PC-3 (cell line): ENCODE results near the gene RGS2. TPM values are rescaled to one million over a fixed set of nuclear protein-coding genes. Genes with fewer than 3 reads are reported as not detected.

ENCODE experiments used
- ATAC-seq: fragments of 200-7000 bp; cut with Tn5 transposase; 2 replicates; pipeline ENCODE4 v1.9.1; 2020; ENCODE audit warnings: mild to moderate bottlenecking, moderate library complexity
- BruUV-seq: library from RNA; stranded (reverse); fragments of 400-500 nt; replicated peaks from 2 replicates; lab custom pipeline; 2021; lab: Mats Ljungman, UMichigan
- CTCF ChIA-PET: fragments of 300-600 bp; sonication (Branson Sonifier 250); formaldehyde crosslinking; loops from one replicate; lab custom pipeline; 2022; ENCODE audit warnings: antibody characterized with exemption; lab: Charles Lee
- POLR2A ChIA-PET: fragments of 300-600 bp; sonication (Branson Sonifier 250); formaldehyde crosslinking; loops from one replicate; lab custom pipeline; 2022; ENCODE audit warnings: antibody characterized with exemption; ENCODE audit not compliant: unreplicated experiment; lab: Charles Lee
- DNase-seq: peaks from one replicate; pipeline ENCODE4 v3.0.0-alpha.2; 2015
- H2AFZ ChIP-seq: fragments of 300-600 bp; sonication (generic); 2 replicates; pipeline ENCODE4 v1.6.0; 2016; ENCODE audit warnings: antibody characterized with exemption, low read length
- H3F3A ChIP-seq: fragments of 300-600 bp; sonication (generic); one replicate; pipeline ENCODE4 v1.6.0; 2017; ENCODE audit warnings: antibody characterized with exemption, low read length, control low read depth, mild to moderate bottlenecking; ENCODE audit not compliant: unreplicated experiment
- H3K27ac ChIP-seq: fragments of 300-600 bp; sonication (generic); 2 replicates; pipeline ENCODE4 v1.5.1; 2016; ENCODE audit warnings: mild to moderate bottlenecking, low read length
- H3K27me3 ChIP-seq: fragments of 300-600 bp; sonication (generic); 2 replicates; pipeline ENCODE4 v1.6.1; 2016; ENCODE audit warnings: low read length, mixed read lengths
- H3K36me3 ChIP-seq: fragments of 300-600 bp; sonication (generic); 2 replicates; pipeline ENCODE4 v1.6.1; 2016; ENCODE audit warnings: low read depth, mixed run types, low read length, mixed read lengths
- H3K4me1 ChIP-seq: fragments of 300-600 bp; sonication (generic); 2 replicates; pipeline ENCODE4 v1.5.1; 2016; ENCODE audit warnings: low read length; ENCODE audit not compliant: insufficient read depth
- H3K4me2 ChIP-seq: fragments of 300-600 bp; sonication (generic); 2 replicates; pipeline ENCODE4 v1.6.0; 2016; ENCODE audit warnings: low read length
- H3K4me3 ChIP-seq: fragments of 300-600 bp; sonication (generic); 2 replicates; pipeline ENCODE4 v1.5.1; 2016; ENCODE audit warnings: mild to moderate bottlenecking, low read length, mixed read lengths
- H3K79me2 ChIP-seq: fragments of 300-600 bp; sonication (generic); 2 replicates; pipeline ENCODE4 v1.6.1; 2017; ENCODE audit warnings: low read length, mixed read lengths
- H3K9ac ChIP-seq: fragments of 300-600 bp; sonication (generic); 2 replicates; pipeline ENCODE4 v1.6.0; 2016; ENCODE audit warnings: mild to moderate bottlenecking, low read length
- H3K9me2 ChIP-seq: fragments of 300-600 bp; sonication (generic); replicated peaks from 2 replicates; pipeline ENCODE4 v1.6.1; 2016; ENCODE audit warnings: mixed run types, low read length, mixed read lengths
- H3K9me3 ChIP-seq: fragments of 300-600 bp; sonication (generic); 2 replicates; pipeline ENCODE4 v1.6.1; 2016; ENCODE audit warnings: low read length, mixed read lengths
- H4K20me1 ChIP-seq: fragments of 300-600 bp; sonication (generic); 2 replicates; pipeline ENCODE4 v1.6.1; 2016; ENCODE audit warnings: low read length, mixed read lengths
- CTCF ChIP-seq: fragments of 300-600 bp; sonication (generic); conservative IDR thresholded peaks from 2 replicates; pipeline ENCODE4 v1.5.1; 2017; ENCODE audit warnings: antibody characterized with exemption, low read depth, mild to moderate bottlenecking, low read length
- EZH2 ChIP-seq: fragments of 300-600 bp; sonication (generic); IDR thresholded peaks from one replicate; pipeline ENCODE4 v1.6.1; 2017; ENCODE audit warnings: antibody characterized with exemption, mild to moderate bottlenecking, low read length; ENCODE audit not compliant: unreplicated experiment
- EZH2phosphoT487 ChIP-seq: fragments of 300-600 bp; sonication (generic); IDR thresholded peaks from 2 replicates; pipeline ENCODE4 v1.6.1; 2018; ENCODE audit warnings: mild to moderate bottlenecking, antibody characterized with exemption, low read length, borderline replicate concordance
- intact Hi-C: fragments of 100-400 bp; cut with micrococcal nuclease; formaldehyde crosslinking; loops from 2 replicates; pipeline ENCODE4 v1.9.0; 2023
- total RNA-seq: library from RNA; depleted of rRNA; stranded (reverse); fragments of >200 nt; gene quantifications from 2 replicates; pipeline ENCODE4 v1.2.3, GENCODE V29; 2014

Gene RGS2
- total RNA-seq, 1 experiment from 2014 or later = 163 TPM

GRCh38 chr1:192767798-192768197 lies 41.0 kb upstream of the RGS2 start:
- Histone ChIP-seq H2AFZ (no peak overlapping the region), H3K4me3 (no peak overlapping the region), H3K4me2 (no peak overlapping the region), H3K79me2 (no peaks in the 10 kb centered on the region), H3K9me3 (no peaks in the 10 kb centered on the region), H3K27ac (no peak overlapping the region), H3K4me1 (peaks cover 27% of the 10 kb centered on the region), H3K9ac (no peak overlapping the region), H3F3A (peaks cover 2% of the 10 kb centered on the region), H3K27me3 (no peaks in the 10 kb centered on the region), H4K20me1 (no peaks in the 10 kb centered on the region), H3K9me2 (no peaks in the 10 kb centered on the region), H3K36me3 (no peaks in the 10 kb centered on the region)
- intact Hi-C loops = loop anchor here (10.0 kb wide), 2 partner anchors 63 to 103 kb away; no protein-coding TSS in a partner anchor
- ATAC-seq (no peak), DNase-seq (no peak)
- TF ChIP-seq EZH2 (no peak), EZH2phosphoT487 (no peak), CTCF (no peak)
- ChIA-PET POLR2A (no interaction called here), CTCF (no interaction called here)
- no TSS peak for BruUV-seq

GRCh38 chr1:192768463-192768862 lies 40.4 kb upstream of the RGS2 start:
- Histone ChIP-seq H3K79me2 (no peaks in the 10 kb centered on the region), H3K36me3 (no peaks in the 10 kb centered on the region), H3K4me1 (peaks cover 22% of the 10 kb centered on the region), H3F3A (no peaks in the 10 kb centered on the region), H3K9ac (no peak overlapping the region), H3K4me3 (no peak overlapping the region), H3K4me2 (no peak overlapping the region), H3K9me3 (no peaks in the 10 kb centered on the region), H3K27me3 (no peaks in the 10 kb centered on the region), H2AFZ (no peak overlapping the region), H3K9me2 (no peaks in the 10 kb centered on the region), H3K27ac (no peak overlapping the region), H4K20me1 (no peaks in the 10 kb centered on the region)
- TF ChIP-seq EZH2phosphoT487 = no peak
- TF ChIP-seq CTCF = no peak
- no peak for TF ChIP-seq EZH2
- intact Hi-C loops = loop anchor here (10.0 kb wide), 2 partner anchors 64 to 104 kb away; no protein-coding TSS in a partner anchor
- ATAC-seq (no peak), DNase-seq (no peak)
- BruUV-seq = no TSS peak
- ChIA-PET POLR2A (no interaction called here), CTCF (no interaction called here)

- Histone ChIP-seq H3K9ac (no peak overlapping the region), H3K27me3 (no peaks in the 10 kb centered on the region), H3K4me3 (no peak overlapping the region), H2AFZ (no peak overlapping the region), H4K20me1 (no peaks in the 10 kb centered on the region), H3K9me2 (no peaks in the 10 kb centered on the region), H3K9me3 (no peaks in the 10 kb centered on the region), H3K4me1 (peaks cover 5% of the 10 kb centered on the region), H3K36me3 (no peaks in the 10 kb centered on the region), H3K79me2 (no peaks in the 10 kb centered on the region), H3F3A (no peaks in the 10 kb centered on the region), H3K4me2 (no peak overlapping the region), H3K27ac (no peak overlapping the region)
- no TSS peak for BruUV-seq
- intact Hi-C loops = no loop called here
- CTCF ChIA-PET = no interaction called here
- DNase-seq = no peak
- POLR2A ChIA-PET = no interaction called here
- no peak for ATAC-seq
- TF ChIP-seq CTCF = no peak
- TF ChIP-seq EZH2 = no peak
- TF ChIP-seq EZH2phosphoT487 = no peak
These were observed 37.5 kb upstream of the RGS2 start for GRCh38 chr1:192771341-192771740.
